ENCODE data around the gene DENND11. TPM values are rescaled to one million over a fixed set of nuclear protein-coding genes. Genes with fewer than 3 reads are reported as not detected.

DENND11 gene
- polyA plus RNA-seq, 2 of the 4 experiments (the other 2 are of a cell fraction): 7.1 to 11.5 TPM

- TF ChIP-seq GATA3 (IDR thresholded peaks at IDR 0.05; ENCODE audit: borderline replicate concordance) (peak; percentile 81), MAZ (IDR thresholded peaks at IDR 0.05; ENCODE audit: borderline replicate concordance, low read depth, low read length) (no peak), TFCP2L1 (CRISPR knock-in tag; IDR thresholded peaks at IDR 0.05) (no peak), NFE2L2 (conservative IDR thresholded peaks at IDR 0.05; ENCODE audit: low read length) (no peak), ZSCAN20 (CRISPR knock-in tag; IDR thresholded peaks at IDR 0.05) (no peak), NPAS2 (CRISPR knock-in tag; IDR thresholded peaks at IDR 0.05; ENCODE audit: borderline replicate concordance) (no peak), ELK1 (IDR thresholded peaks at IDR 0.05; ENCODE audit: low read depth, low read length) (no peak), RARB (CRISPR knock-in tag; IDR thresholded peaks at IDR 0.05) (no peak), KDM5A (IDR thresholded peaks at IDR 0.05) (no peak), ESRRA (IDR thresholded peaks at IDR 0.05; ENCODE audit: borderline replicate concordance, low read length) (no peak), HOXB13 (CRISPR knock-in tag; IDR thresholded peaks at IDR 0.05; ENCODE audit: low read depth) (no peak), E2F6 (IDR thresholded peaks at IDR 0.05; ENCODE audit: borderline replicate concordance, low read depth) (no peak), EHMT2 (IDR thresholded peaks at IDR 0.05; ENCODE audit: low read depth) (no peak), HES2 (IDR thresholded peaks at IDR 0.05) (no peak), HEYL (CRISPR knock-in tag; IDR thresholded peaks at IDR 0.05) (no peak), CHD4 (IDR thresholded peaks at IDR 0.05; ENCODE audit: borderline replicate concordance) (no peak)
Measured at GRCh38 chr7:141695803-141696289, 6.1 kb downstream of the DENND11 start (continued).

- H3K27ac ChIP-seq: no peak overlapping the region
- H3K4me2 ChIP-seq: no peak overlapping the region
- no peak for TF ChIP-seq NPAS2 (CRISPR knock-in tag; IDR thresholded peaks at IDR 0.05; ENCODE audit: borderline replicate concordance)
- TF ChIP-seq CEBPB (IDR thresholded peaks at IDR 0.05): peak in 1 of 2 experiments; percentile 45; a peak in 2 of 4 replicates
- peaks cover 40% of the 10 kb centered on the region for H3K4me1 ChIP-seq
- ChIA-PET POLR2A (no interaction called here), CTCF (interaction anchor here (0.8 kb wide), 1 partner anchor 45 kb away, joined by 3 read pairs; the partner anchor contains the start of gene SSBP1)
- no peak overlapping the region for H3K4me3 ChIP-seq
- FAIRE-seq (no peak), DNase-seq (ENCODE audit: low read depth in 1 of 2, low spot score in 1 of 2) (no peak), ATAC-seq (no peak)
- 94% methylated on average over 3 of the region's 3 CpGs for WGBS (ENCODE audit: missing lambda C conversion rate)
- no peaks in the 10 kb centered on the region for H3K9me3 ChIP-seq
Measured at GRCh38 chr7:141693082-141693481, 8.9 kb downstream of the DENND11 start.

- FAIRE-seq: peak; percentile 23
- no peak overlapping the region for H3K27ac ChIP-seq
- DNase-seq (ENCODE audit: low read depth in 1 of 2, low spot score in 1 of 2): no peak
- ChIA-PET POLR2A (no interaction called here), CTCF (interaction anchor here (0.8 kb wide), 1 partner anchor 46 kb away, joined by 3 read pairs; the partner anchor contains the start of gene SSBP1)
- H3K4me1 ChIP-seq: peaks cover 28% of the 10 kb centered on the region
- H3K9me3 ChIP-seq: no peaks in the 10 kb centered on the region
- no peak overlapping the region for H3K4me2 ChIP-seq
- 77% methylated on average over 4 of the region's 4 CpGs for WGBS (ENCODE audit: missing lambda C conversion rate)
- TF ChIP-seq CTCF (IDR thresholded peaks at IDR 0.05): no peak
- TF ChIP-seq HMGXB4 (CRISPR knock-in tag; IDR thresholded peaks at IDR 0.05; ENCODE audit: borderline replicate concordance): no peak
- no peak for TF ChIP-seq BCL3 (IDR thresholded peaks at IDR 0.05)
- no peak for TF ChIP-seq TP53 (CRISPR knock-in tag; IDR thresholded peaks at IDR 0.05)
- TF ChIP-seq CHD2 (IDR thresholded peaks at IDR 0.05; ENCODE audit: low read length, partially characterized antibody): no peak
- TF ChIP-seq RARB (CRISPR knock-in tag; IDR thresholded peaks at IDR 0.05): no peak
- TF ChIP-seq HDAC2 (IDR thresholded peaks at IDR 0.05): no peak
- TF ChIP-seq FOSL2 (IDR thresholded peaks at IDR 0.05): no peak
- no peak for TF ChIP-seq FOSL2 (CRISPR knock-in tag; IDR thresholded peaks at IDR 0.05)
- no peak for TF ChIP-seq CHD4 (IDR thresholded peaks at IDR 0.05; ENCODE audit: borderline replicate concordance)
- TF ChIP-seq FOXS1 (CRISPR knock-in tag; IDR thresholded peaks at IDR 0.05): no peak
- TF ChIP-seq ZC3H11A (IDR thresholded peaks at IDR 0.05): no peak
- no peak for TF ChIP-seq CBX8 (IDR thresholded peaks at IDR 0.05)
- TF ChIP-seq HOXB13 (CRISPR knock-in tag; IDR thresholded peaks at IDR 0.05; ENCODE audit: low read depth): no peak
- no peak for TF ChIP-seq HES2 (IDR thresholded peaks at IDR 0.05)
- TF ChIP-seq FOSB (CRISPR knock-in tag; IDR thresholded peaks at IDR 0.05): no peak
- TF ChIP-seq EHF (CRISPR knock-in tag; IDR thresholded peaks at IDR 0.05): no peak
- no peak overlapping the region for H3K4me3 ChIP-seq
- no peak for ATAC-seq
Measured at GRCh38 chr7:141691961-141692360, 10.0 kb downstream of the DENND11 start.

All from A549 (cell line).